GM21447 (cell line): ENCODE data around the gene PRMT9.

Experiments used
- ATAC-seq: cut with Tn5 transposase; IDR thresholded peaks from one replicate; pipeline ENCODE4 v1.9.1; 2021; ENCODE audit not compliant: unreplicated experiment

The PRMT9 gene

GRCh38 chr4:147682755-147683154 is 1.2 kb downstream of the PRMT9 start:
- no peak for ATAC-seq

- ATAC-seq: no peak
Measured at GRCh38 chr4:147678796-147679549, 5.0 kb downstream of the PRMT9 start.

GRCh38 chr4:147678106-147678505 is 5.9 kb downstream of the PRMT9 start:
- ATAC-seq: no peak

DNA sequence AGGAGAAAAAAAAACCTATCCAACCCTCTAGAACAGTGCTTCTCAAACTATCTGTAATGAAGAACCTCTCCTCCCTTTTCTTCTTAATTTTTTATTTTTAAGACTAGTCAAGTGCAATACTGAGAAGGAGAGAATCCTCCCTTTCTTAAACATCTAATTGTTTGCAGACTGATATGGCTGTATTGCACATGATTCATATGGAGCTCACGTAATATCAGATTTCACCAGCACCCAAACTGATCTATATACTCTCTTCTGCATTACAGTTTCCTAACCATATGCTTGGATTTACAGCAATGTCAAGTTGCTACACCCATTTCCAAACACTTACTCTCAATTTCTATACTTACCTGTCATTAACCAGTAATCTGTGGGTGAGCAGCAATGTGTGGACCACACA is 9.5 kb downstream of the PRMT9 start:
- ATAC-seq: no peak

DNA sequence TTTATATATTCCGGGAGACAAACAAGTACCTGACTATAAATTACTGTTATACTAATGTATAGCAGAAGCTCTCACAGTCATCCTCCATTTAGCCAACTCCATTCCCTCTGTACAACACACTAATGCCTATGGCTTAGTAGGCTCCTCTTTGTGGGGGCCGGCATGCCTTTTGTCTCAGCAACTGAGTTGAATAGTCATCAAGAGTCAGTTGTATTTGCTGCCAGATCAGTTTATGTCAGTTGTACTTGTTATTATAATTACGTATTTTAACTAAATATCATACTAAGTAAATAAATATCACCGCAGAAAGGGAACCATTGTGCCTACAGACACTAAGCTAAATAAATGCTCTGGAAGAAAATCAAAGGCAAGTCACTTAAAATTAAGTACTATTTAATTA is 9.9 kb downstream of the PRMT9 start:
- no peak for ATAC-seq

DNA sequence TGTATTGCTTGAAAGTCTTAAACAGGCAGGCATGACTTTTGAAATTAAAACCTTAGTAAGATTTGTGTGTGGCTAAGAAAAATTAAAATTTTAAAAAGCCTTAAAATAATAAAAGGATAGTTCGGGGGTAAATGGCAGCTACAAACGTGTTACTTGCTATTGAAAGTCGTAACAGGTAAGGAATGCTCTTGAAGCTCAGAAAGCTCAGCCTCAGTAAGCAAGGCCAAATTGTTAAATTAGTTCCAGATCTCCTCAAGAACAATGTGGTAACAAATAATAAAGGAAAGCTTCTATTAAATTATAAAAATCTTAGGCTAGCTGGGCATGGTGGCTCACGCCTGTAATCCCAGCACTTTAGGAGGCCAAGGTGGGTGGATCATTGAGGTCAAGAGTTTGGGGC is 25.5 kb downstream of the PRMT9 start:
- ATAC-seq: no peak

DNA sequence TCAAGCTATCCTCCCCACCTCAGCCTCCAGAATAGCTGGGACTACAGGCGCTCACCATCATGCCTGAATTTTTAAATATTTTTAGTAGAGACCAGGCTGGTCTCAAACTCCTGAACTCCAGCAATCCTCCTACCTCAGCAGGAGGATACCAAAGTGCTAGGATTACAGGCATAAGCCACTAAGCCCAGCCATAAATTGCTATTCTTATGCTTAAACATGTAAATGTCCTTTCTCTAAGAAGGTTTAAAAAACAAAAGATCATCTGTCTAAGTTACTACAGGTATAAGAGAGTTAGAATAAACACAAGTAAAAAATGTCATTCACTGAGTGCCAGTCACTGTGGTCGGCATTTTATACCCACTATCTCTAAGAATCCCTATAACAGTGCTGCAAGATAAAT is 28.3 kb downstream of the PRMT9 start:
- ATAC-seq: no peak

DNA sequence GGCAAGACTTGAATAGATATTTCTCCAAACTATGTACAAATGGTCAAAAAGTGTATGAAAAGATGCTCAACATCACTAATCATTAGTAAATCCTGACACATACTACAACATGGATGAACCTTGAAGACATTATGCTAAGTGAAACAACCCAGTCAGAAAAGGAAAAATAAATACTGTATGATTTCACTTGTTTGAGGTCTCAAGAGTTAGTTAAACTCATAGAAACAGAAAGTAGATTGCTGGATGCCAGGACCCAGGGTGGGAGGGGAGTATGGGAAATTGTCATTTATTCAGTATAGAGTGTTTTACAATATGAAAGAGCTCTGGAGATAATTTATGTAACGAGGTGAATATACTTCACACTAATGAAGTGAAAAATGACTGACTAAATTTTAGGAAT is 32.4 kb downstream of the PRMT9 start:
- no peak for ATAC-seq

DNA sequence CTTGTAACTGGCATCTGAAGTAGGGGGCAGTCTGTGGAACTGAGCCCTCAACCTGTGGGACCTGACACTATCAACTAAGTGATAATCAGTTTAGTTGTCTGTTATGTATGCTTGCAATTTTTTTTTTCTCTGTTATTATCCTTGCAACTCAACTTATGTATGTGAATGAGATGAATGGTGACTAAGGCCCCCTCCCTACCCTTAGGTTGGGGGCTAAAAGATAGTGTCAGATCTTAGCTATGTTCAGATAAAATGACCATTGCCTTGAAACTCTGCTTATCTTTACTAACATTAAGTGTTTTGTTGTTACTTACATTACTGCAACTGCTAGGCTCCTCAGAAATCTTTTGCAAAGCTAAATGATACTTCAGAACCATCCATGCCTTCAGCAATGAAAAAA is 35.3 kb downstream of the PRMT9 start:
- ATAC-seq: no peak

DNA sequence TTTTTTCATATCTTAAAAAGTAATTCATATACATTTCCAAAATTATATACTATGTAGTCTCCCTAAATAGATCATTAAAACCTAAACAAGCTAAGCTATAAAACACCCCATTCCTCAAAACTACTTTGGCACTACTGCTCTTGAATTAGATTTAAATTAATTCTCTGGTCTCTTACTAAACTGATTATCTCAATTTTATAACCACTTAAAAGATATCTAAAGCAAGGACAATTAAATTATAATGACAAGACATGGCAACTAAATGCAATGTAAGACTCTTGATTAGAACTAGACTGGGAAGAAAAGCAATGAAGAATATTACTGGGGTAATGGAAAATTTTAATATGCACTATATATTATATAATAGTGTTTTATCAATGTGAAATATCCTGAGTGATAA is 38.9 kb downstream of the PRMT9 start:
- ATAC-seq: no peak

- no peak for ATAC-seq
Measured at GRCh38 chr4:147644471-147644870, 39.5 kb downstream of the PRMT9 start.

- no peak for ATAC-seq
Measured at GRCh38 chr4:147643616-147644015, 40.3 kb downstream of the PRMT9 start.

- ATAC-seq: no peak
Measured at GRCh38 chr4:147640331-147640730, 43.6 kb downstream of the PRMT9 start.

GRCh38 chr4:147639388-147639787 is 44.6 kb downstream of the PRMT9 start:
- no peak for ATAC-seq

DNA sequence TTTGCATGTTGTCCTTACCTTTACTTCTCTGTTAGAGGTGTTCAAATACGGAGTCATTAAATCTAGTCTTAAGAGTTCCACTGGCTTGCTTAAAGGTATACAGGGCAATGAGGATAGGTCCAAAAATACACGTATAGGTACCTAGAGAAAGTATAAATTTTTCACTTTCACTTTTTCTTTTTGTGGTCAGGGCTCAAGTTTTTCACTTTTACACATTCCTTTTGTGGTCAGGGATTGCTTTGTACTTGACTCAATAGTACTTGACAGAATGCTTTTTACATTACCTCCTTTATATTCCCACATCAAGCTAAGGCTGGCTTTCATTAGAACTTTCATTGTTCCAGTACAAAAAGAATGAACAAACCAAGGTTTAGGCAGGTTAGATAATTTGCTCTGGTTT is 45.0 kb downstream of the PRMT9 start:
- no peak for ATAC-seq

- ATAC-seq: no peak
Measured at GRCh38 chr4:147638365-147638764, 45.6 kb downstream of the PRMT9 start.

- no peak for ATAC-seq
Measured at GRCh38 chr4:147635348-147635747, 48.6 kb downstream of the PRMT9 start.

DNA sequence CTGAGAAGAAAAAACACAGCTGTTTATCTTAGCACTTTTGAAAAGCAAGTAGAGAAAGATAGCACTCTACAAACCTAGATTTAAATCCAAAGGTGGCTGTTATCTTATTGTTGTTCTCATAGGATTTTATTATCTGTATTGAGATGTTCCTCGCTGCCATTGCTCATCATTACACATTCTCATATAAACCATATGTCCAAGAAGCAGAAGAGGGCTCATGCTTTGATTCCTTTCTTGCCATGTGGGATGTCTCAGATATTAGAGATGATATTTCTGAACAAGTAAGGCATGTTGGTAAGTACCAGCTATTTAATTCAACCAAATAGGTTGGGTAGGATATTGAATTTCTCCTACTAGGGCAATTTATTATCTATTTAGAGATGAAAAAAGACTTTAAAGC is 50.3 kb downstream of the PRMT9 start:
- no peak for ATAC-seq

DNA sequence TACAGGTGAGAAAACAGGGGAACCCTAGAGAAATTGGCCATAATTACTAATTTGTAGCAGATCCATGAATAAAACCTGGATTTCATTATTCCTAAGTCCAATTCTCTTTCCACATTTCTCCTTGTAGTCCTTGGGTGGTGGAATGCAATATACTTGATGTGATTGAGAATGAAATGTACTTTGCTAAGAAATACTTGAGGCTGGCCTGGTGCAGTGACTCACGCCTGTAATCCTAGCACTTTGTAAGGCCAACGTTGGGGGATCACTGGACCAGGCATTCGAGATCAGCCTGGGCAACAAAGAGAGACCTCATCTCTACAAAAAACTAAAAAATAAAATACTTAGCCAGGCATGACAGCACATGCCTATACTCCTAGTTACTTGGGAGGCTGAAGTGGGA is 50.9 kb downstream of the PRMT9 start:
- no peak for ATAC-seq

- ATAC-seq: no peak
Measured at GRCh38 chr4:147629783-147630730, 53.9 kb downstream of the PRMT9 start.

- no peak for ATAC-seq
Measured at GRCh38 chr4:147628415-147628814, 55.5 kb downstream of the PRMT9 start.

GRCh38 chr4:147626903-147627302 is 57.1 kb downstream of the PRMT9 start:
- ATAC-seq: no peak
